ENCODE results near the gene DNAH9.

Gene DNAH9

GRCh38 chr17:11997147-11997971, 399.1 kb downstream of the DNAH9 start, which contains the start of gene ZNF18:
Gene ZNF18, minus strand, starts transcription at chr17:11997475. Its CDS starts 4,646 bp downstream, at chr17:11992829.
- peak; percentile 94 to 95 for DNase-seq

GRCh38 chr17:11997972-11998233, 399.6 kb downstream of the DNAH9 start:
- DNase-seq = no peak

- DNase-seq = no peak
Measured at GRCh38 chr17:11999696-12000095, 401.4 kb downstream of the DNAH9 start.

- no peak for DNase-seq
Measured at GRCh38 chr17:12007466-12007865, 409.2 kb downstream of the DNAH9 start.

Measured in CD4-positive, alpha-beta T cell treated with Interleukin-1 beta for 1 hour (primary cell).